ENCODE data around the gene GNAT3.

The GNAT3 gene

DNA sequence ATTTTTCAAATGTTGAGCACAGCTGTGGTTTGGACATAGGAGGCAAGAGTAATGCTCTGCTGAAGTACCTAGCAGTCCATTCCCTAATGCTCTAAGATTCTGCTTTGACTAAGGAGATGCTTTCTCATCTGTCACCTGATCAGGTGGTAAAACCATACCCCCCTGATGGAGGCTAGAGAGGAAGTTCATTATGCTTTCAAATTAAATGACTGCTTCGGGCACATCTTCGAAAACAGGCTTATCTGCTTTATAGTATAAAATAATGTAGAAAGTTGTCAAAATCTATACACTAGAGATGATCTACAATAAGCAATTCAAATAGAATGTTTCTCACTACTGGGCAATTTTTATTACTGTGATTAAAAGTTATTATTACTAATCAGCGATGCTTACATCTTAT, at the start of gene GNAT3:
GNAT3 (minus strand) TSS at position 101 of the 400 bp plus-strand sequence. CDS start 138 bp downstream, outside the sequence.
- Histone ChIP-seq H3K9ac (ENCODE audit: low read depth, low read length) (no peak within 1 kb of the TSS), H3K27ac (ENCODE audit: low read length) (no peak within 1 kb of the TSS), H3K9me3 (ENCODE audit: insufficient read depth, low read length, severe bottlenecking) (no peaks in the 10 kb centered on the region), H3K4me1 (ENCODE audit: insufficient read depth, low read length) (no peaks in the 10 kb centered on the region), H3K27me3 (ENCODE audit: insufficient read depth, low read length, poor library complexity) (no peaks in the 10 kb centered on the region), H3K79me2 (ENCODE audit: insufficient read depth, low read length) (no peaks in the 10 kb centered on the region), H3K4me3 (ENCODE audit: low read depth in 1 of 2, low read length in 2 of 2) (no peak within 1 kb of the TSS), H4K20me1 (ENCODE audit: insufficient read depth, low read length) (no peaks in the 10 kb centered on the region), H3K36me3 (ENCODE audit: insufficient read depth, low read length) (no peaks in the 10 kb centered on the region), H3K4me2 (ENCODE audit: insufficient read depth, low read length) (no peak within 1 kb of the TSS), H2AFZ (ENCODE audit: low read depth, low read length) (no peak within 1 kb of the TSS)
- TF ChIP-seq EZH2 (IDR thresholded peaks at IDR 0.05; ENCODE audit: borderline replicate concordance, low read depth, low read length, severe bottlenecking): no peak
- TF ChIP-seq, protein P1, sequence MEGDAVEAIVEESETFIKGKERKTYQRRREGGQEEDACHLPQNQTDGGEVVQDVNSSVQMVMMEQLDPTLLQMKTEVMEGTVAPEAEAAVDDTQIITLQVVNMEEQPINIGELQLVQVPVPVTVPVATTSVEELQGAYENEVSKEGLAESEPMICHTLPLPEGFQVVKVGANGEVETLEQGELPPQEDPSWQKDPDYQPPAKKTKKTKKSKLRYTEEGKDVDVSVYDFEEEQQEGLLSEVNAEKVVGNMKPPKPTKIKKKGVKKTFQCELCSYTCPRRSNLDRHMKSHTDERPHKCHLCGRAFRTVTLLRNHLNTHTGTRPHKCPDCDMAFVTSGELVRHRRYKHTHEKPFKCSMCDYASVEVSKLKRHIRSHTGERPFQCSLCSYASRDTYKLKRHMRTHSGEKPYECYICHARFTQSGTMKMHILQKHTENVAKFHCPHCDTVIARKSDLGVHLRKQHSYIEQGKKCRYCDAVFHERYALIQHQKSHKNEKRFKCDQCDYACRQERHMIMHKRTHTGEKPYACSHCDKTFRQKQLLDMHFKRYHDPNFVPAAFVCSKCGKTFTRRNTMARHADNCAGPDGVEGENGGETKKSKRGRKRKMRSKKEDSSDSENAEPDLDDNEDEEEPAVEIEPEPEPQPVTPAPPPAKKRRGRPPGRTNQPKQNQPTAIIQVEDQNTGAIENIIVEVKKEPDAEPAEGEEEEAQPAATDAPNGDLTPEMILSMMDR (IDR thresholded peaks at IDR 0.05; ENCODE audit: borderline replicate concordance, extremely low read depth, low read length, poor library complexity, severe bottlenecking): no peak
- DNase-seq (no peak), ATAC-seq (ENCODE audit: insufficient read depth, low read depth) (no peak)

GRCh38 chr7:80558116-80558515, 46.3 kb upstream of the GNAT3 start:
- no peak overlapping the region for H3K27ac ChIP-seq (ENCODE audit: low read length)
- no peak overlapping the region for H3K4me3 ChIP-seq (ENCODE audit: low read depth in 1 of 2, low read length in 2 of 2)
- H3K9me3 ChIP-seq (ENCODE audit: insufficient read depth, low read length, severe bottlenecking): no peaks in the 10 kb centered on the region
- H4K20me1 ChIP-seq (ENCODE audit: insufficient read depth, low read length): no peaks in the 10 kb centered on the region
- H3K9ac ChIP-seq (ENCODE audit: low read depth, low read length): no peak overlapping the region
- H3K79me2 ChIP-seq (ENCODE audit: insufficient read depth, low read length): no peaks in the 10 kb centered on the region
- no peak overlapping the region for H3K4me2 ChIP-seq (ENCODE audit: insufficient read depth, low read length)
- H3K36me3 ChIP-seq (ENCODE audit: insufficient read depth, low read length): no peaks in the 10 kb centered on the region
- no peaks in the 10 kb centered on the region for H3K4me1 ChIP-seq (ENCODE audit: insufficient read depth, low read length)
- TF ChIP-seq, protein P1 (IDR thresholded peaks at IDR 0.05; ENCODE audit: borderline replicate concordance, extremely low read depth, low read length, poor library complexity, severe bottlenecking): no peak
- TF ChIP-seq EZH2 (IDR thresholded peaks at IDR 0.05; ENCODE audit: borderline replicate concordance, low read depth, low read length, severe bottlenecking): no peak
- ATAC-seq (ENCODE audit: insufficient read depth, low read depth): no peak
- no peaks in the 10 kb centered on the region for H3K27me3 ChIP-seq (ENCODE audit: insufficient read depth, low read length, poor library complexity)
- H2AFZ ChIP-seq (ENCODE audit: low read depth, low read length): no peak overlapping the region
- no peak for DNase-seq

DNA sequence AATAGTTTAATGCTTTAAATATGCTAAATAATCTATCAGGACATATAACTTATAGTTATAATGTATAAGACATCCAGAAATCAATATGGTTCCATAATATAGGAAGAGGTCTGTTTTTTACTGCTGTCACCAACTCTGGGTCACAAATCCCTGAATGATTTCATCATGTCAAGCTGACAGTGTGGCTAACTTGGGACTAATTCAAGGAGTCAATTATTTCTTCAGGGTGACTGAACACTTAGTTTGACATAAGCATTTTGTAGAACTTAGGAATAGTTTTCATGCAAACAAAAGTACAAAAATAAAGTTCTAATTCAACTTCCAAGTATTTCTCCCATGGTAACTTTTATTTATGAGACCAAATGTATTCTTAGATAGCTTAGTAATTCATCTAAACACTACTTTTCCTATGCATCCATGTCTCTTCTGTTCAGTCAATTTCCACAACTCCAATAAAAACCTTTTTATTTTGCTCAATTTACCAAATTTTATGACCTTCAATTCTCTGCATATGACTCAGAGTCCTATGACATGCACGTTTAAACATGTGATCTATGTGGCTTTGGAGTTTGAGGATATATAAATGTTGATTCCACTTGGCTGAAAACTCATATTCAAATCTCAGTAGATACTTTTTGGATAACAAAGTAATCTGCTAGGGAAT, 40.3 kb upstream of the GNAT3 start:
- Histone ChIP-seq H3K4me2 (ENCODE audit: insufficient read depth, low read length) (no peak overlapping the region), H3K27ac (ENCODE audit: low read length) (no peak overlapping the region), H3K79me2 (ENCODE audit: insufficient read depth, low read length) (no peaks in the 10 kb centered on the region), H4K20me1 (ENCODE audit: insufficient read depth, low read length) (no peaks in the 10 kb centered on the region), H3K36me3 (ENCODE audit: insufficient read depth, low read length) (no peaks in the 10 kb centered on the region), H3K9me3 (ENCODE audit: insufficient read depth, low read length, severe bottlenecking) (no peaks in the 10 kb centered on the region), H3K4me1 (ENCODE audit: insufficient read depth, low read length) (no peaks in the 10 kb centered on the region), H3K4me3 (ENCODE audit: low read depth in 1 of 2, low read length in 2 of 2) (no peak overlapping the region), H2AFZ (ENCODE audit: low read depth, low read length) (no peak overlapping the region), H3K9ac (ENCODE audit: low read depth, low read length) (no peak overlapping the region), H3K27me3 (ENCODE audit: insufficient read depth, low read length, poor library complexity) (no peaks in the 10 kb centered on the region)
- DNase-seq (no peak), ATAC-seq (ENCODE audit: insufficient read depth, low read depth) (no peak)
- no peak for TF ChIP-seq EZH2 (IDR thresholded peaks at IDR 0.05; ENCODE audit: borderline replicate concordance, low read depth, low read length, severe bottlenecking)
- TF ChIP-seq, protein P1 (IDR thresholded peaks at IDR 0.05; ENCODE audit: borderline replicate concordance, extremely low read depth, low read length, poor library complexity, severe bottlenecking): no peak

Measured in DND-41 (cell line).